ENCODE results near the gene TNFAIP2.

Gene TNFAIP2

DNA sequence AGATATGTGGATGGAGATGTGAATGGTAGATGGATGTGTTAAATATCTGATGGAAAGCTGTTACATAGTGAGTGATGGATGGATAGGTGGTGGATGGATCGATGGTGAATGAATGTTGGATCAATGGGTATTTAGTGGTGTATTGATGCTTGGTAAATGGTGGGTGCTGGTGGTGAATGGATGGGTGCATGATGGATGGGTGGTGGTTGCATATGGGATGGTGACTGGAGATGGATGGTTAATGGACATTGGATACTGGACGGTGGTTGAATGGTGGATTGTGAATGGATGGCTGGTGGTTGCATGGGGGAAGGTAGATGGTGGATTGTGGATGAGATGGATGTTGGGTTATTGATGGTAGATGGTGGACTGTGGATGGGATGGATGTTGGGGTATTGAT, 41.3 kb upstream of the TNFAIP2 start:
- TF ChIP-seq CTCF (IDR thresholded peaks at IDR 0.05; ENCODE audit: low read depth, low read length): no peak
- DNase-seq (ENCODE audit: low read depth, low spot score): no peak
- H3K4me3 ChIP-seq (ENCODE audit: low read depth, low read length): no peak overlapping the region
- in situ Hi-C loops (cut with HindIII; ENCODE audit: low sequenced_read_pairs): no loop called here

GRCh38 chr14:103084021-103084919, 39.0 kb upstream of the TNFAIP2 start, which contains the start of gene LBHD2:
Gene LBHD2 (plus strand): TSS chr14:103084210. CDS start chr14:103086013, 1,803 bp downstream.
- TF ChIP-seq CTCF (IDR thresholded peaks at IDR 0.05; ENCODE audit: low read depth, low read length): no peak
- in situ Hi-C loops (cut with HindIII; ENCODE audit: low sequenced_read_pairs): no loop called here
- no peak within 1 kb of the TSS for H3K4me3 ChIP-seq (ENCODE audit: low read depth, low read length)
- no peak for DNase-seq (ENCODE audit: low read depth, low spot score)

DNA sequence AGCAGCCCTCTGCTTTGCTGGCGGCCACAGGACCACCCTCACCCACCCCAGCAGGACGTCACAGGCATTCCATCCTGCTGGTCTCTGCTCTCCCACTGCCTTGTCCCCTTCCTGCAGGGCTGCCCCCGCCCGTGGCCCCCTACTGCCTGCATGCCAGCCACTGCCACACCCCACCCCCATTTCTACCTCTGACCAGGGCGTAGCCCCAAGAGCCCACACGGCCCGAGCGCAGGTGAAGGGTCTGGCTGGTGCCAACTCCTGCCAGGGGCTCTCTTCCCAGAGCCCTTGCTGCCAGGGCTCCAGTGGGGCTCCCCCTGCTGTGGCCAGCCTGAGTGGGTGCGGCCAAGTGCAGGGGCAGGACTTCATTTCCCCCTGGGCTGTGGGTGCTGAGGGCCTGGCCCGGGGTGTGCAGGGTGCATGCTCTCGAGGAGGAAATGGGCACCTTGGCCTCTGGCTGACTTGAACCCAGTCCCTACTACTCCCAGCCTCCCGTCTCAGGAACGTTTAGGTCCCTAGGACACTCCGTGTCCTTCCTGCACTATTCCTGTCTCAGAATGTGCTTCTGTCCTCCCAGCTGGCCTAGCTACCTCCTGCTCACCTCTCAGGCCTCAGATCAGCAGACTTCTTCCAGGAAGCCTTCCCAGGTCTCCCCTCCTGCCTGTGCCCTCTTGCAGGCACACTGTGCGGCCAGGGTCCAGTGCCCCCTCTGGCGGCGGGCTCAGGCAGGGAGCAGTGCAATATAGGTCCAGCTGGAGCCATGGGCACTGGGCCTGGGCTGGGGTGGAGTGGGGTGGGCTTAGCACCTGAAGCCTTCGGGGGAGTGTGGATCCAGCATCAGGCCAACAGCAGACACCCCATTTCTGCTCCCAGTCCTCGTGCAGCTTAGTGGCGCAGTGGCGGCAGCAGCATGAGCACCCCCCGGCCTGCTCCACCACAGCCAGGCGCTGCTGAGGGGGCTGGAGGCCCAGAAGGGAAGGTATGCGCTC, 37.9 kb upstream of the TNFAIP2 start:
- TF ChIP-seq CTCF (IDR thresholded peaks at IDR 0.05; ENCODE audit: low read depth, low read length): peak; percentile 34
- no peak for DNase-seq (ENCODE audit: low read depth, low spot score)
- in situ Hi-C loops (cut with HindIII; ENCODE audit: low sequenced_read_pairs): no loop called here
- no peak overlapping the region for H3K4me3 ChIP-seq (ENCODE audit: low read depth, low read length)

- in situ Hi-C loops (cut with HindIII; ENCODE audit: low sequenced_read_pairs): no loop called here
- no peak for TF ChIP-seq CTCF (IDR thresholded peaks at IDR 0.05; ENCODE audit: low read depth, low read length)
- H3K4me3 ChIP-seq (ENCODE audit: low read depth, low read length): no peak overlapping the region
- no peak for DNase-seq (ENCODE audit: low read depth, low spot score)
These were observed 36.4 kb upstream of the TNFAIP2 start for GRCh38 chr14:103086771-103087342.

DNA sequence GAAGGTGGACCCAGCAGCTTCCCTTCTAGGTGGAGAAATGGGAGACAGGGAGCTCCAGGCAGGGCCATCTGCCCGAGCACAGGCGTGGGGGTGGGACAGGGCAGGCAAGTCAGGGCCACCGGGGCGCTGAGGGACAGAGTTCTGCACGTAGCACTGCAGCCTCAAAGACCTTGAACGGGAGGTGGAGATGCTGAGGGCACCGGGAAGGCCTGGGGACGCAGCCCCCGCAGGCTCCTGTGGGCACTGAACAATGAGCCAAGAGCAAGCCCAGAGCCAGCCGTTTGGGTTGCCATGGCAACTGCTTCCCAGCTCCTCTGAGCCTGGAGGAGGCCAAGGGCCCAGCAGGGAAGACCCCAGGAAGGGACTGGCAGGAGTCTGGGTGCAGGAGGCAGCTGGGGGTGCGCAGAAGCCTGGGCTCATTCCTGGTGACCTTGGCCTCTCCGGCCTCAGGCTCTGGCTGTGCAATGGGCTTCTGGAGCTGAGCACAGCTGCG, 35.9 kb upstream of the TNFAIP2 start:
- TF ChIP-seq CTCF (IDR thresholded peaks at IDR 0.05; ENCODE audit: low read depth, low read length): no peak
- H3K4me3 ChIP-seq (ENCODE audit: low read depth, low read length): no peak overlapping the region
- no peak for DNase-seq (ENCODE audit: low read depth, low spot score)
- in situ Hi-C loops (cut with HindIII; ENCODE audit: low sequenced_read_pairs): no loop called here

- no peak overlapping the region for H3K4me3 ChIP-seq (ENCODE audit: low read depth, low read length)
- in situ Hi-C loops (cut with HindIII; ENCODE audit: low sequenced_read_pairs): no loop called here
- TF ChIP-seq CTCF (IDR thresholded peaks at IDR 0.05; ENCODE audit: low read depth, low read length): no peak
- no peak for DNase-seq (ENCODE audit: low read depth, low spot score)
These were observed 34.3 kb upstream of the TNFAIP2 start for GRCh38 chr14:103088921-103089320.
